Adrenal gland (tissue), 5 donors: Measurements from ENCODE around the gene OR4D10.

Experiments used
- POLR2A ChIP-seq, 2 donors: fragments of 450-650 bp; IDR thresholded peaks; one replicate each; pipeline ENCODE4 v1.6.1; 2017; ENCODE audit warnings: antibody characterized with exemption in 2 of 2, mild to moderate bottlenecking in 2 of 2, moderate library complexity in 1 of 2
- TF ChIP-seq, protein P1 (sequence below), 6 experiments: fragments of 450-650 bp in 4 of 6; fragments of 200-600 bp in 2 of 6; sonication (generic) in 1 of 6; IDR thresholded peaks; 1 replicate in 5 of 6; 2 replicates in 1 of 6; pipeline versions ENCODE4 v1.5.1 to v1.8.0; 2016 to 2021; ENCODE audit warnings: antibody characterized with exemption in 6 of 6, mild to moderate bottlenecking in 2 of 6, moderate library complexity in 1 of 6
- donor health status: DM: no; HTN: no; CAD: no.

DNA sequence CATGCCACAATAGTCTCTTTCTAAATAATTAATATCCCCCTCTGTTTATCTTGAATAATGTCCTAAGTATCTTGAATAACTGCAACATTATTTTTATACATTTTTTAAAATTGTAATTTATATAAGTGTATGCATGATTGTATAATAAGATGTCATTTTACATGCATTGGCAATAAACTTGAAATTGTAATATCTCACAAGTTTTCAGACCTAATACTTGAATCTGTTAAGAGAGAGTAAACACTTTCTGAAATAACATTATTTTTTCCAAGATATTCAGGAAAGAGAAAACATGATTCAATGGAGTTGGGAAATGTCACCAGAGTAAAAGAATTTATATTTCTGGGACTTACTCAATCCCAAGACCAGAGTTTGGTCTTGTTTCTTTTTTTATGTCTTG lies 30.2 kb downstream of the OR4D10 start, which contains the start of gene OR4D11:
- TF ChIP-seq, protein P1, sequence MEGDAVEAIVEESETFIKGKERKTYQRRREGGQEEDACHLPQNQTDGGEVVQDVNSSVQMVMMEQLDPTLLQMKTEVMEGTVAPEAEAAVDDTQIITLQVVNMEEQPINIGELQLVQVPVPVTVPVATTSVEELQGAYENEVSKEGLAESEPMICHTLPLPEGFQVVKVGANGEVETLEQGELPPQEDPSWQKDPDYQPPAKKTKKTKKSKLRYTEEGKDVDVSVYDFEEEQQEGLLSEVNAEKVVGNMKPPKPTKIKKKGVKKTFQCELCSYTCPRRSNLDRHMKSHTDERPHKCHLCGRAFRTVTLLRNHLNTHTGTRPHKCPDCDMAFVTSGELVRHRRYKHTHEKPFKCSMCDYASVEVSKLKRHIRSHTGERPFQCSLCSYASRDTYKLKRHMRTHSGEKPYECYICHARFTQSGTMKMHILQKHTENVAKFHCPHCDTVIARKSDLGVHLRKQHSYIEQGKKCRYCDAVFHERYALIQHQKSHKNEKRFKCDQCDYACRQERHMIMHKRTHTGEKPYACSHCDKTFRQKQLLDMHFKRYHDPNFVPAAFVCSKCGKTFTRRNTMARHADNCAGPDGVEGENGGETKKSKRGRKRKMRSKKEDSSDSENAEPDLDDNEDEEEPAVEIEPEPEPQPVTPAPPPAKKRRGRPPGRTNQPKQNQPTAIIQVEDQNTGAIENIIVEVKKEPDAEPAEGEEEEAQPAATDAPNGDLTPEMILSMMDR (IDR thresholded peaks at IDR 0.05): no peak
- TF ChIP-seq POLR2A (IDR thresholded peaks at IDR 0.05): no peak
